SK-MEL-5 (cell line): ENCODE measurements around the gene MARVELD2. TPM values are rescaled to one million over a fixed set of nuclear protein-coding genes. Genes with fewer than 3 reads are reported as not detected.
"Not testable (repeated sequence)": the region's sequence is repeated elsewhere in the genome, so short reads cannot be mapped to it uniquely, and the experiment has no call there.

Experiments
- DNase-seq: peaks from one replicate; pipeline ENCODE4 v3.0.0-alpha.2; 2016; ENCODE audit warnings: low read depth, low spot score
- in situ Hi-C: cut with HindIII; loops from 2 replicates; pipeline ENCODE4 v1.10.0; 2016; ENCODE audit warnings: low sequenced_read_pairs, high pct_unique_total_duplicates, low pct_unique_long_range_greater_than_20kb
- polyA plus RNA-seq, 2 experiments: library from polyadenylated mRNA; depleted of rRNA; stranded (reverse); fragments of >200 nt; gene quantifications; 2 replicates each; pipeline ENCODE4 v1.2.3, GENCODE V29; 2015
- total RNA-seq: library from RNA; depleted of rRNA; stranded (reverse); fragments of >200 nt; shearing (Covaris generic); gene quantifications from 2 replicates; pipeline ENCODE4 v1.2.3, GENCODE V29; 2014; rRNA removed

Gene MARVELD2, protein sequence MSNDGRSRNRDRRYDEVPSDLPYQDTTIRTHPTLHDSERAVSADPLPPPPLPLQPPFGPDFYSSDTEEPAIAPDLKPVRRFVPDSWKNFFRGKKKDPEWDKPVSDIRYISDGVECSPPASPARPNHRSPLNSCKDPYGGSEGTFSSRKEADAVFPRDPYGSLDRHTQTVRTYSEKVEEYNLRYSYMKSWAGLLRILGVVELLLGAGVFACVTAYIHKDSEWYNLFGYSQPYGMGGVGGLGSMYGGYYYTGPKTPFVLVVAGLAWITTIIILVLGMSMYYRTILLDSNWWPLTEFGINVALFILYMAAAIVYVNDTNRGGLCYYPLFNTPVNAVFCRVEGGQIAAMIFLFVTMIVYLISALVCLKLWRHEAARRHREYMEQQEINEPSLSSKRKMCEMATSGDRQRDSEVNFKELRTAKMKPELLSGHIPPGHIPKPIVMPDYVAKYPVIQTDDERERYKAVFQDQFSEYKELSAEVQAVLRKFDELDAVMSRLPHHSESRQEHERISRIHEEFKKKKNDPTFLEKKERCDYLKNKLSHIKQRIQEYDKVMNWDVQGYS
- total RNA-seq, result 0.11 TPM in 1 of 2 replicates, not detected in the other
- polyA plus RNA-seq (2015; cell fraction: cytosol; rRNA removed), result not detected in 2 replicates
- polyA plus RNA-seq (2015; cell fraction: nucleus; rRNA removed), result 0.11 TPM in 1 of 2 replicates, not detected in the other

DNA sequence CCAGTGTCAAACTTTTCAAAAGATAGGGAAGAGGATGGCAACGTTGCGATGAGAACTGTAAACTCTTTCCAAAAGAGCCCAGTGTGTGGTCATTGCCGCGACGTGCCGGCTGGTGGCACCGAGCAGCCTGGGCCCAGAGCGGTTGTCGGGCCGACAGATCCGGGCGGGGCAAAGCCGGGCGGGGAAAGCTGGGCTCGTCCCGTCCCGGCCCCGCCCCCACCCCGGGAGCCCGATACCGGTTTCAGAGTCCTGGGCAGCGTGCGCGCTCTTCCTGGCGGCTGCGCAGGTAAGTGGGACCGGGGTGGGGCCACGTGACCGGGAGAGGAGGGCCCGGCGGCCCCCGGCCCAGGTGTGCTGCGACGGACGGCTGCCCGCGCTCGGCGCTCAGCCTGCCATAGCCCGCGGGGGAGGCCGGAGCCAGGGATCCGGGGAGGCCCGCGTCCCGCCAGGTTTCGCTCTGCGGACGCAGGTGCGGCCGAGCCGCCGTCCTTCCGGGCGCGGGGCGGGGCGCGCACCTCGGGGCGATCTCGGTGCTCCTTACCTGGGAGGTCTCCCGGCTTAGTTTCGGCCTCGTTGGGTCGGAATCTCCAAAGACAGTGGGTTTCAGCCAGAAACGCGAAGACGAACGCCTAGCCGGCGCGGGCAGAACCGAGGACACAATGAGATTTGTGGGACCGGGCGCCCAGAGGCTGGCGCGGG lies at the start of gene MARVELD2:
TSS of gene MARVELD2 (plus strand) at position 232 of the 699 bp plus-strand sequence. CDS start 4,270 bp downstream, outside the sequence.
- no peak for DNase-seq
- in situ Hi-C loops, result no loop called here

DNA sequence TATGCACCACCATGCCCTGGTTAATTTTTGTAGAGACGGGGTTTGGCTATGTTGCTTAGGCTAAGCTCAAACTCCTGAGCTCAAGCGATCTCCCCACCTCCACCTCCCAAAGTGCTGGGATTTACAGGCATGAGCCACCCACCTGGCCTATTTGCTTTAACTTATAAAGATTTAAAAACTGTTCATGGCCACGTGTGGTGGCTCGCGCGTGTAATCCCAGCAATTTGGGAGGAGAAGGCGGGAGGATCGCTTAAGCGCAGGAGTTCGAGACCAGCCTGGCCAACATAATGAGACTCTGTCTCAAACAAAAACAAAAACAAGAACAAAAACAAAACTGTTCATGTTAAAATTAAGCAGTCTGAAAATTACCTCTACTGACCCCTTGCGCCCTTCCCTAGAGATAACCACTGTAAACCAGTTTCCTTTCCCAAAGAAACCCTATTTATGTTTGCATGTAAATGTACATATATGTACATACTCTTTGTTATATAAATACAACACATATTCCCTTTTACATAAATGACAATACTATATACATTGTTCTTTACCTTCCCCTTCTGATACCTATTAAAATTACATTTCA lies 47.1 kb upstream of the MARVELD2 start:
- in situ Hi-C loops, result no loop called here

DNA sequence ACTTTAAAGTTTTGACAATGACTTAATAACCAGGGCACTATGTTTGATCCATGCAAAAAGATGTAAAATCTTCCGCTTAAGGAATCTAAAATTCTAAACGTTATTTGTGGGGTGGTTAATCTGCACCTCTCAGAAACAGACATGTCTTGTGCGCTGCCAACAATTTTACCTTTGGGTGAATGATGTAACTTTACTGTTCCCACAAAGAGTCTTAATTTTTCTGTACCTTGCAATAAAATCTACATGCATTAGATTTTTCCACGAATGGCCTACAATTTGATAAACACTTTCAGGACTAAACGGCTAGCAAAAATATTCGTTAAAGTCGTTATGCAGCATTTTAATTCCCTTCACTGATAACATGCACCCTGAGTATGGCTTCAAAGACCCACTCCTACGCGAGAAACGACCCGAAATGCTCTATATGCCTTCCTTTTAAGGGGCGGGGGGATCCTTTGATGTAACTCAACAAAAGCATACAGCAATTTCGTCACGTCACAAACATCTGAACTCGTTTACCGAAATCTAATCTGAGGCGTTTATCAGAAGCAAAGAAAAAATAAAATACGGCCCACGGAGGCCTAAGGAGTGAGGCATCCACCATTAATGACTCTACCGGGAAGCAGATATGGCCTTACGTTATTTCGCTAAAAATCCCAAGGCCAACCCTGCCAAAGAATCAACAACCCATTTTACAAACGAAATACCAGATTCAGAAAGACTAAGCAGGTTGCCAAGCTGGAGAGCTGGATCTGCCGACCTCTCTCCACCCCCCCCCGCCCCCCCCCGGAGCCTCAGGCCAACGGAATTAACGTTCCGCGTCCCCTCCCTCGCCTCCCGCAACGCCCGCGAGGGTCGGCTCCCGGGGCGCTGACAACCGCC lies 46.2 kb upstream of the MARVELD2 start:
- in situ Hi-C loops, result no loop called here
- no peak for DNase-seq

More for the DNA sequence above, 47.1 kb upstream of the MARVELD2 start:
- DNase-seq, result peak; percentile 40

DNA sequence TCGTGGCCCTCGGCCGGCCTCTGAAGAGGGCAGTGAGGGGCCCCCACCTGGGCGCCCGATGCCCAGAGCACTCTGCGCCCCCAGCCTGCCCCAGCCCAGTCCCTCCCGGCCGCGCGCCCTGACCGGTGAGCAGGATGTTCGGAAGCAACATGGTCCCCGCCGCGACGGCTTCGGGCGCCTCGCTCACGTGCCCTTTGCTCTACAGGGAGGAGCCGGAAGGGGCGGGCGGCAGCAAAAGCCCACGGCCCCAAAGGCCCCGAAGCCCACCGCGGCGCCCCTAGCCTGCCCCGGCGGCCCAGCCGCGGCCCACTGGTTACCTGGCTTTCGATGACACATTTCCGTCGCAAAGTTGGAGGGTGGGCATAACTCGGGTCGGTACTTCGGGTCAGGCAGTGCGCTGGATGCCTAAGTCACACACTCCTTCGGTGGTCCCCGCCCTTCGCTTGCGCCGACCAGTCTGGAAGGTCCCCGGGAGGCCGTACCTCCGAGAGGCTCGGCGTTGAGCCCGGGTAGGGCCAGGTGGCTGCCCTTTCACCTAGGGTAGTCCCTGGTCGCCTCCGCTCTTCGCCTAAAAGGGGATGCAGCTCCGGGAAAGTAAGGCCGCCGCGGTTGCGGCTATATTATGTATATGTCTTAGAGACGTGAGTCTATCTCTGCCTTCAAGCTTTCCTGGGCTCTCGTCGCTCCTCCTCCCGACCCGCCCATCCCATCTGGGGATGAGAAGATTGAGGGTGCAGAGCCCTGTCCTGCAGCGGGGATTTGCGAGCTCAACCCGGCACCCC lies 45.4 kb upstream of the MARVELD2 start, which contains the start of the genes AK6, RAD17 and TAF9:
TSS of gene AK6 (minus strand) at position 181 of the 782 bp plus-strand sequence. CDS start at position 151, 30 bp downstream.
TSS of gene RAD17 (plus strand) at position 479 of the 782 bp plus-strand sequence. CDS start 2,391 bp downstream, outside the sequence.
TSS of gene TAF9 (minus strand) at position 181 of the 782 bp plus-strand sequence. CDS start 3,783 bp downstream, outside the sequence.
- in situ Hi-C loops, result no loop called here

DNA sequence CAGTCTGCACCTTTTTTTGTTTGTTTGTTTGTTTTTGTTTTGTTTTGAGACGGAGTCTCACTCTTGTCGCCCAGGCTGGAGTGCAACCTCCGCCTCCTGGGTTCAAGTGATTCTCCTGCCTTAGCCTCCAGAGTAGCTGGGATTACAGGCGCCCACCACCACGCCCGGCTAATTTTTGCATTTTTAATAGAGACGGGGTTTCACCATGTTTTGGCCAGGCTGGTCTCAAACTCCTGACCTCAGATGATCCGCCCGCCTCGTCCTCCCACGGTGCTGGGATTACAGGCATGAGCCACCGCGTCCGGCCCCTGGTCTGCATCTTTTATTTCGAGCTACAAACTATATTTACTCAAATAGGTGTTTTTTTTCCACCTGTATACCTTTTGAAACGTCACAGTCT lies 44.6 kb upstream of the MARVELD2 start:
- in situ Hi-C loops, DNase-seq: not testable (repeated sequence)

More for the DNA sequence above, 45.4 kb upstream of the MARVELD2 start, which contains the start of the genes AK6, RAD17 and TAF9:
- peak; percentile 88 for DNase-seq

DNA sequence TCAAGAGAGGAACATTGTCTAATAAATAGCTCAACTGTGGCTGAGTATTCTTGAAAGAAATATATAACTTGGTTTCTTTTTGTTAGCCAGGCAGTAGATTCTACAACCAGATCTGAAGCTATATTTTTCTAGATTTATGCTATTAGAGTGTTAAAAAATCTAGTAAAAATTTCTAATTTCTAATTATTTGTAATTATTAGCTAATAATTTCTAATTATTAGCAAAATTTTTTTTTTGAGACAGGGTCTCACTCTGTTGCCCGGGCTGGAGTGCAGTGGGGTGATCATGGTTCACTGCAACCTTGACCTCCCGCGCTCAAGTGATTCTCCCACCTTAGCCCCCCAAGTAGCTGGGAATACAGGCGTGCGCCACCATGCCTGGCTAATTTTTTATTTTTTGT lies 42.5 kb upstream of the MARVELD2 start:
- no peak for DNase-seq
- in situ Hi-C loops, result no loop called here

DNA sequence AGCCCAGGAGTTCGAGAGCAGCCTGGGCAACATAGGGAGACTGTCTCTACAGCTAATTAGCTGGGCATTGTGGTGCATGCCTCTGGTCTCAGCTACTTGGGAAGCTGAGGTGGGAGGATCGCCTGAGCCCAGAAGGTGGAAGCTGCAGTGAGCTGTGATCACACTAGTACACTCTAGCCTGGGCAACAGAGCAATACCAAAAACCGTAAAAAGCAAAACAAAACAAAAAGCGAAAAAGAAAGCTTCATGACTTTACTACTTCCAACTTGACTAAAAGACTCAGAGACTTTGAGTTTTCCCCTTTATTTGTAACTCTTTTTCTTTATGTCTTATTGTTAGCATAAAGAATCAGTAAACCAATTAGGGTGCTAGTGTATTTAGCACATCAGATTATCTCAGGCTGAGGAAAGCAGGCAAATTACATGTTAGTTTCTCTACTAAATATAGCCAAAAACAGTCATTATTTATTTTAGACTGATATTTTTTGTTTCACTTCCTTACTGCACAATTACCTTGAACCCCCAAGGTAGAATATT lies 39.9 kb upstream of the MARVELD2 start:
- DNase-seq, result no peak
- in situ Hi-C loops, result no loop called here

DNA sequence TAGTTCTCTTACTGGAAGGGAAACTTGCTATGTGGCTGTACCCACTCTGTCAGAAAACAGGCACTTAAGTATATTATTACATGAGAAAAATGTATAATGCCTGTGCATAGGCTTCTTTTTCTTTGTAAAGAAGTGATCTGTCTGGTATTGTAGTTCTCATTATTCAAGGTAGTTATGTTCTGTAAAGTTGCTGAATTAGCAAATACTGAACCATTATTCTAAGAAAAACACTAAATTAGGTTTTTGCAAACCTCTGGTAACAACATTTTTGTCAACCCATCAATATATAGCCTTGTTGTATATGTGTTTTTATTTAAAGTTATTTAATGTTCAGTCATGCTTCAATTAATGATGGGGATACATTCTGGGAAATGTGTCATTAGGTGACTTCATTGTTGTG lies 36.5 kb upstream of the MARVELD2 start:
- no peak for DNase-seq
- in situ Hi-C loops, result no loop called here

DNA sequence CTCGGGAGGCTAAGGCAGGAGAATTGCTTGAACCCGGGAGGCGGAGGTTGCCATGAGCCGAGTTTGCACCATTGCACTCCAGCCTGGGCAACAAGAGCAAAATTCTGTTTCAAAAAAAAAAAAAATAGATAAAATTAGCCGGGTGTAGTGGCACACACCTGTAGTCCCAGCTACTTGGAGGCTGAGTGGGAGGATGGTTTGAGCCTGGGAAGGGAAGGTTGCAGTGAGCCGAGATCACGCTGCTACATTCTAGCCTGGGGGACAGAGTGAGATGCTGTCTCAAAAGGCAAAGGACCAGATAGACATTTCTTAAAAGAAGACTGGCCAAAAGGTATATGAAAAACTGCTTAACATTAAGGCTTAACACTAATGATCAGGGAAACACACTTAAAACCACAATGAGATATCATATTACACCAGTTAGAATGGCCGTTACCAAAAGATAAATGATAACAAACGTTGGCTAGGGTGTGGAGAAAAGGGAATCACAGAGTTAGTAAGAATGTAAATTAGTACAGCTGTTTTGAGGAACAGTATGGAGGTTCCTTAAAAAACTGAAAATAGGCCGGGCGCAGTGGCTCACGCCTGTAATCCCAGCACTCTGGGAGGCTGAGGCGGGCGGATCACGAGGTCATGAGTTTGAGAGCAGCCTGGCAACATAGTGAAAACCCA lies 10.1 kb upstream of the MARVELD2 start:
- no peak for DNase-seq
- in situ Hi-C loops, result no loop called here

DNA sequence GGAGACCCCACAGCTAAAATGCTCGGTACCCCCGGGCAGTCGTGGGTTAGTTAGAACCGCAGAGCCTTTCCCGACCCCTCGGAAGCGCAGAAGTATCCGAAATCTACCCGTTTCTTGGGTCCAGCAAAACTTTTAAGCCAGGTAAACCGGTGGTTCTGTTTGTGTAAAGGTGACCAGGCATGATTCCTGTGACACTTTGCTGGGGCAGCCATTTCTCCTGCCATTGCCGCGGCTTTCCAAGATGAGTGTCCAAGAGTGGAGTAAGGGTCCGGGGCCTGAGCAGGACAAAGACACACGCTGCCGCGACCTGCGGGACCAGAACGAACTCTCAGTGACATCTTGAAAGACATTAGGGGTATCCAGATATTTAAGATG lies 655 bp downstream of the MARVELD2 start:
- in situ Hi-C loops, result no loop called here
- no peak for DNase-seq

DNA sequence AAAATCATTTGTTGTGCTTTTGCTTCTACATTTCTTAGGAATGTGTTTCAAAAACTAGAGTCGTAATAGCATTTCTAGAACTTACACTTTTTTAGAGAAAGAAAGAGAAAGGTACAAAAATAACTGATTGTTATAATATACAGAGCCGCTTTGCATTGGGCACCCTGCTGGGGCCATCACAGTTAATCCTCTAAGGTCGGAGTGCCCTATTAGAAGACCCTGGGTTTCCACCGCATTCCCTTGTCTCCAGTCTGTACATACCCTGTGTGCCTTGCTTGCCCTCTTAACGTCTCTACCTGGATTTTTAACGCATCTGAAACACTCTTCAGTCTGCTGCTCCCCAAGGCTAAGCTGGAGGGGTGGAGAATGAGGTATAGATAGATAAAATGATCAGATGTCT lies 1.3 kb downstream of the MARVELD2 start:
- in situ Hi-C loops, result no loop called here
- no peak for DNase-seq

DNA sequence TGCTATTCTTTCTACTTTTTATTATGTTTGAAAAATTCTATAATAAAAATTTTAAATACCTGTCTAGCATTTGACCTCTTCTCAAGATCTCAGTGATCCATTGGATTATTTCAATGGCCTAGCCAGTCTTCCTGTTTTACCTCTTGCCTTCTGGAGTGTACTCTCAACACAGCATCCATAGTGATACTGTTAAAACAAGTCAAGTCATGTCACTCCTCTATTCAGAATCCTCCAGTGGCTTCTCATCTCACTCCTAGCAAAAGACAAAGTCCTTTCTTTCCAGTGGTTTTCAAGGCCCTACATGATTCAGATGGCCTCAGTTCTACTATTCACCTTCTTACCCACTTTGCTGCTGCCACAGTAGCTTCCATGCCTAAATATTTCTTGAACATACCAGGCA lies 1.8 kb downstream of the MARVELD2 start:
- in situ Hi-C loops, result no loop called here
- DNase-seq, result no peak

DNA sequence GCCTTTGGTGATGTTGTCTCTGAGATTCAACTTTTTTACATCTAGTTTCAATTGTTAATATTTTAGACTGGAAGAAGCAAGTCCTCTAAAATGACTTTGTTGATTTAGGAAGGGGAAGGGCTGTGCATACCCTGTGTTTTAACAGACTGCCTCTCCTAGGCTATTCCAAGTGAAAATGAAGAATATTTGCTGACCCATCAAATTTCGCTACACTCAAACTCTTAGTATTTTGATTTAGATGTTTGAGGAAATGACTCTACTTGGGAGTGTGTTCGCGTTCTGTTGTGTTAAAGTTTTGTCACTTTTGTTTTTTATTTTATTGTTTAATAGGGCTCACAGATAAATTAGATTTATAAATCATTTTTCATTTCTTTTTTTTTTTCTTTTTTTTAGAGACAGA lies 3.6 kb downstream of the MARVELD2 start:
- in situ Hi-C loops, result no loop called here

DNA sequence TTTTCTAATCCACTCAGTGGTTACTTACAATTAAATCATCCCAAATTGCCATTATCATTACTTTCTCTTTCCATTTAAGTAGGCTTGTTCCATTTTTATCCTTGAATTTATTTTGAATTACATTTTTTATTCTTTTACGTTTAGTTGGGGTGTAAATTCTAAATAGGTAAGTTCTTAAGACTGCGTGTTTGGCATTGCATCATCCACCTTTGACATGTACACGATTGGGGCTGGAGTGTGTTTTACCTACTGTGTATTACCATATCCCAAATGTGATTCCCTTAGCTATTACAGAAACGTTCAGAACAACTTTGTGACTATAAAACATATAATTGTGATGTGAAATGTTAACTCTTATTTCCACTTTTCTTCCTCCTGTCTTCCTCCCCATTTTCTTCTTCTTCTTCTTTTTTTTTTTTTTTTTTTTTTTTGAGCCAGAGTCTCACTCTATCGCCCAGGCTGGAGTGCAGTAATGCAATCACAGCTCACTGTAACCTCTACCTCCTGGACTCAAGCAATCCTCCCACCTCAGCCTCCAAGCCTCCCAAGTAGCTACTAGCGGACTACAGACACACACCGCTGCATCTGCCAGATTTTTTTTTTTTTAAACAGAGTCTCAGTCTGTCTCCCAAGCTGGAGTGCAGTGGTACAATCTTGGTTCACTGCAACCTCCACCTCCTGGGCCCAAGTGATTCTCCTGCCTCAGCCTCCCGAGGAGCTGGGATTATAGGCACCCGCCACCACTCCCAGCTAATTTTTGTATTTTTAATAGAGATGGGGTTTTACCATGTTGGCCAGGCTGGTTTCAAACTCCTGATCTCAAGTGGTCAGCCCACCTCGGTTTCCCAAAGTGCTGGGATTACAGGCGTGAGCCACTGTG lies 16.7 kb downstream of the MARVELD2 start:
- in situ Hi-C loops, result no loop called here
- DNase-seq, result no peak

More for the DNA sequence above, 3.6 kb downstream of the MARVELD2 start:
- DNase-seq, result no peak
